Activated T-cell treated with anti-CD3 and anti-CD28 coated beads, Interleukin-2, amount 50 U/mL, for 24 hours (primary cell): ENCODE results near the gene ZNF764.
"Not testable (repeated sequence)": the region's sequence is repeated elsewhere in the genome, so short reads cannot be mapped to it uniquely, and the experiment has no call there.

Experiments
- DNase-seq: peaks from one replicate; pipeline ENCODE4 v3.0.0-alpha.2; 2020
- H3K27ac Mint-ChIP-seq: 2 replicates; pipeline ENCODE4 v1.8.0; 2020; ENCODE audit warnings: mild to moderate bottlenecking, mixed read lengths
- H3K27me3 Mint-ChIP-seq: 2 replicates; pipeline ENCODE4 v1.8.0; 2020; ENCODE audit warnings: mixed read lengths
- H3K36me3 Mint-ChIP-seq: 2 replicates; pipeline ENCODE4 v1.8.0; 2020; ENCODE audit warnings: low read depth, mixed read lengths
- H3K4me1 Mint-ChIP-seq: 2 replicates; pipeline ENCODE4 v1.8.0; 2020; ENCODE audit warnings: low read depth, mixed read lengths
- H3K4me3 Mint-ChIP-seq: 2 replicates; pipeline ENCODE4 v1.8.0; 2020; ENCODE audit warnings: mild to moderate bottlenecking, moderate library complexity, mixed read lengths
- H3K9me3 Mint-ChIP-seq: 2 replicates; pipeline ENCODE4 v1.8.0; 2020; ENCODE audit warnings: mixed read lengths

The ZNF764 gene

DNA sequence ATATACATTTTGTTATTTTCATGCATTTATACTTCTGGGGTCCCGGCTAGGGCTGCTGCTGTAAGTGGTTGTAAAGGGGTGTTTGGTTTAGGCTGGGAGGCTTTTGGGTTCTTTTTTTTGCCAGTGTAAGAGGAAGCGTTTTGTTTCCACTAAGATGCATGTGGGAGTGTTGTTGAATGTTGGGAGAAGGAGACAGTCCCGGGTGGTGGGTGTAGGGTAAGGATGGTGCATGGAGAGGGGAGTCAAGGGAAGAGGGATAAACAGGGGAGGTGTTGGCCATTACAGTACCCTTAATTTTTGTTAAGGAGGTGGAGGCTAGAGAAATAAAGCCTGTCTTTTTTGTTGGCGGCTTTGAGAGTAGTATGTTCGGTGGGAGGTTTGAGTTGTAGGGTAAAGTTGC, 15.1 kb downstream of the ZNF764 start:
- Mint-ChIP-seq H3K4me1 (peaks cover 6% of the 10 kb centered on the region), H3K27me3 (no peaks in the 10 kb centered on the region), H3K27ac (no peak overlapping the region), H3K36me3 (peaks cover 18% of the 10 kb centered on the region), H3K4me3 (no peak overlapping the region), H3K9me3 (no peaks in the 10 kb centered on the region)
- no peak for DNase-seq

DNA sequence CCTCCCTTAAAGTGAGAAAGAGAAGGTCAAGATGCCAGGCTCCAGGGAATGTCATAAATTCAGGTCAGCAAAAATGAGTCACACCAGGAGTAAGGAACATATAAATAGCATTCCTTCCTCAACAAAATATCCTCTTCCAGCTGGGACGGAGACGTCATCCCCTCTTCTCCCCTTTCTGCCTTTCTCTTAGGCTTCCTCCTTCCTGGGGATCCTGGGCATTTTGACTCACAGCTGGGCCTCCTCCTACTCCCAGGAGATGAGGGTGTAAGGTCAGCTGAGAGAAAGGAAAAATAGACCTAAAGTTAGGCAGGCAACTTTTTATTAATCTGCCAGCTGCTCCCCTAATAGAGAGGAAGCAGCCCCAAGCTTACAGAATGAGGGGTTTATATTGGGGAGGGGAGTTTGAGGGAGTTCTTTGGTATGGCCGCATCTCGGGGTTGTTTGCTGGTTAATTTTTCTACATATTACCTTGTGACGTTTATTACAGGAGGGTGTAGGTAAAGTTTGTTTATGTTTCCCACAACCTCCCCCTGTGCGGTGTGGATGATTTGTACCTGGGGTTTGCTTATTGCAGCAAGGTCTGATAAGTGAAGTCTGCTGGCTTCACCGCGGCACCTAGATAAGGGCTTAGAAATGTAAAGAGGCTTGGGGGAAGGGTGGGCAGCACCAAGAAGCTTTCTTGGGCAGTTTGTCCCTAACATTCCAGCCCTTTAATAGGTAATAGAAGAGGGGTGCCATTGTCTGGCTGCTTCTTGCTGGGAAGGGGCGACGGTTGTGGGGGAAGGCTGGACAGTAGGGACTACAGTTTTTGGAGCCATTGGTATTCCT, 16.5 kb downstream of the ZNF764 start:
- H3K4me3 Mint-ChIP-seq = no peak overlapping the region
- no peaks in the 10 kb centered on the region for H3K27me3 Mint-ChIP-seq
- no peaks in the 10 kb centered on the region for H3K9me3 Mint-ChIP-seq
- peaks cover 17% of the 10 kb centered on the region for H3K4me1 Mint-ChIP-seq
- H3K27ac Mint-ChIP-seq = no peak overlapping the region
- peaks cover 32% of the 10 kb centered on the region for H3K36me3 Mint-ChIP-seq
- DNase-seq = no peak

DNA sequence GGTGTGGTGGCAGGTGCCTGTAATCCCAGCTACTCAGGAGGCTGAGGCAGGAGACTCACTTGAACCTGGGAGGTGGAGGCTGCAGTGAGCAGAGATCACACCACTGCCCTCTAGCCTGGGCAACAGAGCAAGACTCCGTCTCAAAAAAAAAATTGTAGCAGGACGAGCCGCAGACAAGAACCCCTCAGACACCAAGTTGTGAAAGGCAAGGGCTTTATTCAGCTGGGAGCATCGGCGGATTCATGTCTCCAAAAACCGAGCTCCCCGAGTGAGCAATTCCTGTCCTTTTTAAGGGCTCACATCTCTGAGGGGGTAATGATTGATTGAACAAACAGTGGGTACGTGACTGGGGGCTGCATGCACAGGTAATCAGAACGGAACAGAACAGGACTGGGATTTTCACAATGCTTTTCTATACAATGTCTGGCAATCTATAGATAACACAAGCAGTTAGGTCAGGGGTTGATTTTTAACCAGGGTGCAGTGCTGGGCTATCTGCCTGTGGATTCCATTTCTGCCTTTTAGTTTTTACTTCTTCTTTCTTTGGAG, 17.2 kb downstream of the ZNF764 start:
- not testable (repeated sequence) for H3K9me3 Mint-ChIP-seq, H3K27me3 Mint-ChIP-seq, H3K27ac Mint-ChIP-seq, H3K4me3 Mint-ChIP-seq, DNase-seq
- Mint-ChIP-seq H3K36me3 (peaks cover 39% of the 10 kb centered on the region), H3K4me1 (peaks cover 24% of the 10 kb centered on the region)

DNA sequence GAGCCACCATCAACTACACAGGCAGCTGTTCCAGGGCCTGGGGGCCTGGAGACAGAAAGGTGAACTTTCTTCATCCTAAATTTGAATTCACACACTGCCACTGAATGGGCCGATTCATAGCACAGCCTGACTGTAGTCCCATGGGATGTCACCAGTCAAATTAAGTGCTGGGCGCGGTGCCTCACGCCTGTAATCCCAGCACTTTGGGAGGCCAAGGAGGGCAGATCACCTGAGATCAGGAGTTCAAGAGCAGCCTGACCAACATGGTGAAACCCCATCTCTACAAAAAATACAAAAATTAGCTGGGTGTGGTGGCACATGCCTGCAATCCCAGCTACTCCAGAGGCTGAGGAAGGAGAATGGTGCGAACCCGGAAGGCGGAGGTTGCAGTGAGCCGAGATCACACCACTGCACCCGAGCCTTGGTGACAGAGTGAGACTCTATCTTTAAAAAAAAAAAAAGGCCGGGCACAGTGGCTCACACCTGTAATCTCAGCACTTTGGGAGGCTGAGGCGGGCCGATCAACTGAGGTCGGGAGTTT, 18.1 kb downstream of the ZNF764 start:
- H3K4me3 Mint-ChIP-seq, DNase-seq, H3K9me3 Mint-ChIP-seq, H3K27me3 Mint-ChIP-seq: not testable (repeated sequence)
- peaks cover 28% of the 10 kb centered on the region for H3K4me1 Mint-ChIP-seq
- peaks cover 48% of the 10 kb centered on the region for H3K36me3 Mint-ChIP-seq
- peak overlapping the region; percentile 41 for H3K27ac Mint-ChIP-seq

- Mint-ChIP-seq H3K27ac (peak overlapping the region; percentile 41), H3K9me3 (no peaks in the 10 kb centered on the region), H3K4me3 (no peak overlapping the region), H3K27me3 (no peaks in the 10 kb centered on the region), H3K36me3 (peaks cover 54% of the 10 kb centered on the region), H3K4me1 (peaks cover 28% of the 10 kb centered on the region)
- DNase-seq = no peak
Observed at GRCh38 chr16:30539000-30539964, 18.9 kb downstream of the ZNF764 start.

DNA sequence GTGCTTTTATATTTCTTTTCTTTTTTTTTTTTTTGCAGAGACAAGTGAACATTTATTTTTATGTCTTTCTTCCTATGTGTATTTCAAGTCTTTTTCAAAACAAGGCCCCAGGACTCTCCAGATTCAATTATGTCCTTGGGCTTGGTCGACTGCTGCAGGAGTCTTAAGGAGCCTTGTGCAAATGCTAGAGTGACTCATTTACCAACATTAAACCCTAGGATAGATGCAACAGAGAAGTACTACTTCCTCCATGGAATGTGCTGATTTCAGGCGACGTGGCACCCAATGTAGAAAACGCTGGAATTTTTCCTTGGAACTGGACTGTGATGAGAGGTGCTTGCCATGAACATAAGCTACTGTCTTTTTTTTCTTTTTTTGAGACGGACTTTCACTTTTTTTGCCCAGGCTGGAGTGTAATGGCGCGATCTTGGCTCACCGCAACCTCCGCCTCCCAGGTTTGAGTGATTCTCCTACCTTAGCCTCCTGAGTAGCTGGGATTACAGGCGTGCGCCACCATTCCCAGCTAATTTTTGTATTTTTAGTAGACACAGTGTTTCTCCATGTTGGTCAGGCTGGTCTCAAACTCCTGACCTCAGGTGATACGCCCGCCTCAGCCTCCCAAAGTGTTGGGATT, 21.7 kb downstream of the ZNF764 start:
- Mint-ChIP-seq H3K4me1 (peaks cover 33% of the 10 kb centered on the region), H3K27ac (peak overlapping the region; percentile 98), H3K36me3 (peaks cover 75% of the 10 kb centered on the region), H3K4me3 (peak overlapping the region; percentile 85)
- not testable (repeated sequence) for H3K27me3 Mint-ChIP-seq, DNase-seq, H3K9me3 Mint-ChIP-seq

GRCh38 chr16:30535777-30536190, 22.4 kb downstream of the ZNF764 start:
- Mint-ChIP-seq H3K4me3 (peak overlapping the region; percentile 85), H3K4me1 (peaks cover 37% of the 10 kb centered on the region), H3K27me3 (no peaks in the 10 kb centered on the region), H3K27ac (peak overlapping the region; percentile 98), H3K36me3 (peaks cover 82% of the 10 kb centered on the region), H3K9me3 (no peaks in the 10 kb centered on the region)
- peak; percentile 84 for DNase-seq

DNA sequence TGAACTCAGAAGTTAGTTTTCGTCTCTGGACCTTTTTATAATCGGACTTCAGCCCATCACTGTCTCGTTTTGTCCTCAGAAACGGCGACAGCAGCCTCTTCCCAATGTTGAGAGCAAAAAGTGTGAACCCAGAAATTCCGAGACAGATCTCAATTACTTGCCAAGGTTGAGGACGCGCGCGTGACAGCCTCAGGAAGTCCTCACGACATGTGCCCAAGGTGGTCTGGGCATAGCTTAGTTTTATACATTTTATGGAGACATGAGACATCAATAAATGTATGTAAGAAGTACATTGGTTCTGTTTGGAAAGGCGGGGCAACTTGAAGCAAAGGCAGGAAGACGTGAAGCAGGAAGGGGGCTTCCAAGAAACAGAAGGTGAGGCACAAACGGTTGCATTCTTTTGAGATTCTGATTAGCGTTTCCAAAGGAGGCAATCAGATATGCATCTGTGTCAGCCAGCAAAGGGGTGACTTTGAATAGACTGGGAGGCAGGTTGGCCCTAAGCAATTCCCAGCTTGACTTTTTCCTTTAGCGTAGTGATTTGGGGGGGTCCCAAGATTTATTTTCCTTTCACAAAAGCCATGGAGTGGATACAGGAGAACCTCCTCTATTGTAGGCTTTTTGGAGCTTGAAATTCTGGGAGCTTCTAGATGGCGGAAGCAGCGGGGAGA, 22.9 kb downstream of the ZNF764 start:
- no peak for DNase-seq
- Mint-ChIP-seq H3K36me3 (peaks cover 85% of the 10 kb centered on the region), H3K9me3 (no peaks in the 10 kb centered on the region), H3K27me3 (no peaks in the 10 kb centered on the region), H3K4me3 (peak overlapping the region; percentile 85), H3K4me1 (peaks cover 42% of the 10 kb centered on the region), H3K27ac (peak overlapping the region; percentile 98)

DNA sequence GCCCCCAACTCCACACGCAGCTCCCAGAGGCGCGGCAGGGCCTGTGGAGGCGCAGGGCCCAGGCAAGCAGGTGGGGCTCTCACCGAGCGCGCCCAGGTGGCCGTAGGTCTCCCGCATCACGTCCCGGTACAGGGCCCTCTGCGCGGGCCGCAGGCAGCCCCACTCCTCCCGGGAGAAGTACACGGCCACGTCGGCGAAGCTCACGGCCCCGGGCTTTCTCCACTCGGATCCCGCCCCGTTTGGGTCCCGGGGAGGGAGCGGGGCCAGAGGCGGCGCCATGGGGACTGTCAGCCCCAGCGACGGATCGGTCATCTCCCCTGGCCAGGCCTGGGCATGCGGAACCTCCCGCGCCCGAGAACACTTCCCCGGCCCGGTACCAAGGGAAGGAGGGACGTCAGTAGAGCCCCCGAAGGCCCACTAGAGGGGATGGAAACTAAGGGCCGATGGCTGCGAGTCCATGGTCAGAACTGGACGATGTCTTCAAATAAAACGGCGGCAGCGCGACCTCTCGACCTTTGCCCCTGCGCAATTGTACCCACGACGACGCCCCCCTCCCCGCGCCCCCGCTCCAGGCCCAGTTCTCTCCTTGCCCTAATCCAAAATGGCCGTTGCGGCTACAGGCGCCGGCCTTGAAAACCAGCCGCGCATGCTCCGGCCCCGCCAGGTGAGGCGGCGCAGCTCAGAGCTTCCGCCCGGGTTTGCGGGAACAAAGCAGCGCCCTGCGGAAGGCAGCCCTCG, 23.6 kb downstream of the ZNF764 start, which contains the start of gene ZNF747:
TSS of gene ZNF747 (minus strand) at position 491 of the 738 bp plus-strand sequence. CDS start at position 312, 179 bp downstream.
- H3K36me3 Mint-ChIP-seq = peaks cover 79% of the 10 kb centered on the region
- H3K9me3 Mint-ChIP-seq = no peaks in the 10 kb centered on the region
- H3K27ac Mint-ChIP-seq = peak within 1 kb of the TSS; percentile 98
- H3K27me3 Mint-ChIP-seq = no peaks in the 10 kb centered on the region
- peak; percentile 95 for DNase-seq
- peaks cover 46% of the 10 kb centered on the region for H3K4me1 Mint-ChIP-seq
- H3K4me3 Mint-ChIP-seq = peak within 1 kb of the TSS; percentile 85

DNA sequence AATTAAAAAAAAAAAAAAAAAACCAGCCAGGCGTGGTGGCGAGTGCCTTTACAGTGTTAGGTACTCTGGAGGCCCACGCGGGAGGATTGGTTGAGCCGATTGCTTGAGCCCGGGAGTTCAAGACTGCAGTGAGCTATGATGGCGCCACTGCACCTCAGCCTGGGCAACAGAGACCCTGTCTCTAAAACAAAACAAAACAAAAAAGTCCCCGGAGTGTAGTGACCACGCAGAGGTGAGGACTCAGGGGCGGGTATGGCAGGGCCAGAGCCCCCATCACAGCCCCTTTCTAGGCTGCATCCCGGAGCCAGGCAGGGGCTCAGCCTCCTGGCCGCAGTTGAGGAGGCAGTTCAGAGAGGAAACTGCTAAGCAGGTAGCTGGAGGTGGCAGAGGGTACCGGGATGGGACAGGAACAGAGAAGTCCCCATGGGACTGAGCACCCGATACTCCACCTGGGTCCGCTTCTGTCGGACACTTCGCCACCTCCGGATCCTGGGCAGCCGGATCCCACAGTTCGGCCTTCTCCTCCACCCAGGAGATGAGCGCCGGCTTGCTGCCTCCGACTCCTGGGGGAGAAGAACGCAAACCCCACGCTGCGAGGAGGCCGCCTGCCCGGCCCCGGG, 24.3 kb downstream of the ZNF764 start:
- Mint-ChIP-seq H3K27ac (peak overlapping the region; percentile 98), H3K9me3 (no peaks in the 10 kb centered on the region), H3K4me3 (peak overlapping the region; percentile 85), H3K4me1 (peaks cover 46% of the 10 kb centered on the region), H3K36me3 (peaks cover 72% of the 10 kb centered on the region), H3K27me3 (no peaks in the 10 kb centered on the region)
- no peak for DNase-seq

GRCh38 chr16:30533146-30533522, 25.0 kb downstream of the ZNF764 start:
- H3K27ac Mint-ChIP-seq = peak overlapping the region; percentile 87
- peaks cover 49% of the 10 kb centered on the region for H3K4me1 Mint-ChIP-seq
- H3K9me3 Mint-ChIP-seq = no peaks in the 10 kb centered on the region
- DNase-seq = no peak
- H3K4me3 Mint-ChIP-seq = peak overlapping the region; percentile 85
- H3K27me3 Mint-ChIP-seq = no peaks in the 10 kb centered on the region
- peaks cover 68% of the 10 kb centered on the region for H3K36me3 Mint-ChIP-seq

DNA sequence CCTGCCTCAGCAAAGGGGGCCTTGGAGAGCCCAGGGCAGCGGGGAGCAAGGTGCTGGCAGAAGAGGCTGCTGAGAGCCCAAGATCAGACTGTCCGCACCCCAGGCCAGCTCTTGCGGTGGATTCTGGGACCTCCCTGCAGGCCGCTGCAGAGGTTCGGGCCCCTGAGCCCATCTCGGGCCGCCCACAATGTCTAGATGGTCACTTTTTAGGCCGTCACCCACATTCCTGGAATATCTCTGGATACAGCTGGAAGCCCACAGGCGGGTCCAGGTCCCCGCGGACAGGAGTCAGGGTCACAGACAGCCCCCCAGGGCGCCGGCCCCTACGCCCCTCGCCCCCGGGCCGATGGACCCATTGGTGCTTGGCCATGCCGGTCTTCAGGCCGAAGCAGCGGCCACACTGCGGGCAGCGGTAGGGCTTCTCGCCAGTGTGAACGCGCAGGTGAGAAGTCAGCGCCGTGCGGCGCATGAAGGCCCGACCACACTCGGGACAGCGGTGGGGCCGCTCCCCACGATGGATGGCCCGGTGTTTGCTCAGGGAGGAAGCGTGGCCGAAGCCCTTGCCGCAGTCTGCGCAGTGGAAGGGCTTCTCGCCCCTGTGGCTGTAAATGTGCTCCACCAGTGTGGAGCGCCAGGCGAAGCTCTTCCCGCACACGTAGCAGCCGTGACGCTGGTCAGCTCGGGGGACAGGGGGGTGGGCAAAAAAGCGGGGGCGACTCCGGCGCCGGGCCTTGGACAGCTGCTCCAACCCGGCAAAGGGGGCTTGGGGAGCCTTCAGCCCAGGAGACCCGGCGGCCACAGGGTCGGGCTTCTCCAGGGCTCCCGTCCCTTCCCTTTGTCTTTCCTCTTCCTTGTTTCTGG, 25.7 kb downstream of the ZNF764 start:
- no peaks in the 10 kb centered on the region for H3K27me3 Mint-ChIP-seq
- DNase-seq = no peak
- peaks cover 62% of the 10 kb centered on the region for H3K36me3 Mint-ChIP-seq
- peak overlapping the region; percentile 85 for H3K4me3 Mint-ChIP-seq
- H3K4me1 Mint-ChIP-seq = peaks cover 50% of the 10 kb centered on the region
- H3K27ac Mint-ChIP-seq = peak overlapping the region; percentile 87
- H3K9me3 Mint-ChIP-seq = no peaks in the 10 kb centered on the region
